ENCODE results near the gene ASCC1.
A peak's percentile ranks its signal among the peaks of the same experiment; 100 is the strongest.

Gene ASCC1, protein sequence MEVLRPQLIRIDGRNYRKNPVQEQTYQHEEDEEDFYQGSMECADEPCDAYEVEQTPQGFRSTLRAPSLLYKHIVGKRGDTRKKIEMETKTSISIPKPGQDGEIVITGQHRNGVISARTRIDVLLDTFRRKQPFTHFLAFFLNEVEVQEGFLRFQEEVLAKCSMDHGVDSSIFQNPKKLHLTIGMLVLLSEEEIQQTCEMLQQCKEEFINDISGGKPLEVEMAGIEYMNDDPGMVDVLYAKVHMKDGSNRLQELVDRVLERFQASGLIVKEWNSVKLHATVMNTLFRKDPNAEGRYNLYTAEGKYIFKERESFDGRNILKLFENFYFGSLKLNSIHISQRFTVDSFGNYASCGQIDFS

DNA sequence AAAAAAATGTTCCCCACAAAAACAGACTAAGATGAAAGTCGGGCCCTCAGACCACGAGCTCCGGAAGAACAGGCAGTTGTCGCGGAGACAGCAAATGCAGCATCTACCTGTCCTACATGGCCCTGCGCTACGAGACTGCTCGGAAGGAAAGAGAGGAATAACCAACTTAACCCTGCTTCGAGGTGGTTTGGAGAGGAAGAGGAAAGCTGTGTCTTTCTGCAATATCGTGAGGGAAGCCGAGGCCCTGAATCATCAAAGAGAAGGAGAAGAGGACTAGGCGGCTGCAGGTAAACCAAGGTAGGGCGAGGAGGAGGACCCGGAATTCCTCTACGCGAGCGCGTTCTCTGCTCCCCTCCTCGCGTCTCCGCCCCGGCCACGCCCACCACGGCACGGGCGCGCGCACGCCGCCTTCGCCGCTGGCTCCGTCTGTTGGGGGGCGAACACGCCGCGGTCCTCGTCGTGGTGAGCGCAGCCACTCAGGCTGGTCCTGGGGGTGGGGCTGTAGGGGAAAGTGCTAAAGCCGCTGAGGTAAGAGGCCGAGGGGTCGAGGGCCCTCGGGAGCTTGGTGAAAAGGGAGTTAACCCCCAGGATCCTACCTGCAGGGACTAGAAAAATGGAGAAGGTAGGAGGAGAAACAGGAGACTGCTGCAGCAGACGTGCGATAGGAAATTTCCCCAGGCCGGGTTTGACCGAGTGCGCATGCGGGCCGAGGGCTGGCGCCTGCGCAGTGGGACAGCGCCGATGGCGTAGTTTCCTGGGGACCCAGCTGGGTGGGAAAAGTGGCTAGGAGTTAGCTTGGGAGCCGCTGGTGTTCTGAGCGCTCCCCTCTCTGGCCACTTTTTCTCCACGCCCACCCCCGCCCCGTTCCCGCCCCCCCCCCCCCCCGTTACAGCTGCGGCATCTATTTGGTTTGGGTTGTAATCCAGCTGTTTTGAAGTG, at the start of gene ASCC1, which contains the start of gene ANAPC16:
Gene ASCC1 (minus strand): TSS at position 666 of the 939 bp plus-strand sequence. CDS start 2,978 bp downstream, outside the sequence.
Gene ANAPC16 (plus strand): TSS at position 402 of the 939 bp plus-strand sequence. CDS start 7,903 bp downstream, outside the sequence.
- in situ Hi-C loops (cut with MboI; ENCODE audit: low pct_unique_long_range_greater_than_20kb, low sequenced_read_pairs, unreplicated experiment), result no loop called here
- TF ChIP-seq, protein P1, sequence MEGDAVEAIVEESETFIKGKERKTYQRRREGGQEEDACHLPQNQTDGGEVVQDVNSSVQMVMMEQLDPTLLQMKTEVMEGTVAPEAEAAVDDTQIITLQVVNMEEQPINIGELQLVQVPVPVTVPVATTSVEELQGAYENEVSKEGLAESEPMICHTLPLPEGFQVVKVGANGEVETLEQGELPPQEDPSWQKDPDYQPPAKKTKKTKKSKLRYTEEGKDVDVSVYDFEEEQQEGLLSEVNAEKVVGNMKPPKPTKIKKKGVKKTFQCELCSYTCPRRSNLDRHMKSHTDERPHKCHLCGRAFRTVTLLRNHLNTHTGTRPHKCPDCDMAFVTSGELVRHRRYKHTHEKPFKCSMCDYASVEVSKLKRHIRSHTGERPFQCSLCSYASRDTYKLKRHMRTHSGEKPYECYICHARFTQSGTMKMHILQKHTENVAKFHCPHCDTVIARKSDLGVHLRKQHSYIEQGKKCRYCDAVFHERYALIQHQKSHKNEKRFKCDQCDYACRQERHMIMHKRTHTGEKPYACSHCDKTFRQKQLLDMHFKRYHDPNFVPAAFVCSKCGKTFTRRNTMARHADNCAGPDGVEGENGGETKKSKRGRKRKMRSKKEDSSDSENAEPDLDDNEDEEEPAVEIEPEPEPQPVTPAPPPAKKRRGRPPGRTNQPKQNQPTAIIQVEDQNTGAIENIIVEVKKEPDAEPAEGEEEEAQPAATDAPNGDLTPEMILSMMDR (IDR thresholded peaks at IDR 0.05; ENCODE audit: extremely low read depth, insufficient read depth, missing control alignments), result no peak
- DNase-seq (ENCODE audit: low spot score), result peak; percentile 89

DNA sequence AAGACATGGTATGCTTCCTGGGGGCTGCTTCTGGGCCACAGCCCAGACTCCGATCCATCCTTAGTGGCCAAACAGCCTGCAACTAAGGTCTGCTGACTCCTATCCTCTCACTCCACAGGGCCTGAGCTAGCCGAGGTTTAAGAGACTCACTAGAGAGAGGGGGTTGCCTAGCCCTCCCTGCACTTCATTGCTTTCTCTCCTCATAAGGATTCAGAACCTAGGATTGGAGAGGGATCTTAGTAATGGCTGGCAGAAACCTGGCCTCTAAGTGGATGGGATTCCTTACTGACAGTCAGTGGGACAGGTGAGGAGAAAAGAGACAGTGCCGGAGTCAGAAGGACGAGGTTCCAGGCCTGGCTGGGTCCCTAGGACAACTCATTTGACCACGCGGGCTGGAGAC, 49.4 kb upstream of the ASCC1 start:
- TF ChIP-seq, protein P1 (IDR thresholded peaks at IDR 0.05; ENCODE audit: extremely low read depth, insufficient read depth, missing control alignments), result no peak
- in situ Hi-C loops (cut with MboI; ENCODE audit: low pct_unique_long_range_greater_than_20kb, low sequenced_read_pairs, unreplicated experiment), result no loop called here
- no peak for DNase-seq (ENCODE audit: low spot score)

DNA sequence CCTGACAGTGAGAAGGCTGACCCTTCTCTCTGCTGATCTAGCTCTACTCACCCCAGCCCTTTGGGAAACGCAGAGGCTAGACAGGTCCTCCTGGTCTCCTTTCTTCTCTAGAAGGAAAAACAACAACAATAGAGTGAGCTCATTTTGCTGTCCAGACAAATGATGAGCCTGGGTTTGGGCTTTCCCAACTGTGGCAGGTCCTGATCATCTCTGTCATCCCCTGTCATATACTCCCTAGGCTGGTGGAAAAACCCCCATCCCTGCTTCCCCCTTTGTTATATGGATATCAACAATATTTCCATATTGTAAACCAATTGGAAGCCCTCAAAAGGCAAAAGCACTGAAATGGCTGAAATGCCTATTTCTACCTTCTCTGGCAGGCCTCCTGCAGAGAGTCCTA, 48.5 kb upstream of the ASCC1 start:
- TF ChIP-seq, protein P1 (IDR thresholded peaks at IDR 0.05; ENCODE audit: extremely low read depth, insufficient read depth, missing control alignments), result no peak
- in situ Hi-C loops (cut with MboI; ENCODE audit: low pct_unique_long_range_greater_than_20kb, low sequenced_read_pairs, unreplicated experiment), result no loop called here
- DNase-seq (ENCODE audit: low spot score), result no peak

DNA sequence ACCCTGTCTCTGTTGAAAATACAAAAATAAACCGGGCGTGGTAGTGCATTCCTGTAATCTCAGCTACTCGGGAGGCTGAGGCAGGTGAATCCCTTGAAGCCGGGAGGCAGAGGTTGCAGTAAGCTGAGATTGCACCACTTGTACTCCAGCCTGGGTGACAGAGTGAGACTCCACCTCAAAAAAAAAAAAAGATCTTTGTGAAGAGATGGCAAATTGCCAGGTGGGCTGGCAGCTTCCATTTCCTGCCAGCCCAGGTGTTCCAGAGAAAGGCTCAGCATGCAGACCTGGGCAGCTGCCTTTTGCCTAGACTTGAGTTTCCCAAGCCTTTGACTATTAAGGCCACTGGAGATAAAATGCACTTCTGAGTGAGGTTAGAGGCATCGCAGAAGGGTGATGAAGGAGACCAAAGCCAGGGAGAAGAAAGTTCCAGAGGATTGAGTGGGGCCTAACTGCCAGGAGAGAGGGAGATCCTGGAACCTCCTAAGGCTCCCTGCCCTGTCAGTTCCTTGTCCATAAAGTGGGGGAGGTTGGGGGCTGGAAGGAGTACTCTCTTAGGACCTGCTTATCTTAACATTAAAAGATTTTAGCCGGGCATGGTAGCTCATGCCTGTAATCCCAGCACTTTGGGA, 47.7 kb upstream of the ASCC1 start:
- DNase-seq (ENCODE audit: low spot score), result no peak
- TF ChIP-seq, protein P1 (IDR thresholded peaks at IDR 0.05; ENCODE audit: extremely low read depth, insufficient read depth, missing control alignments), result no peak
- in situ Hi-C loops (cut with MboI; ENCODE audit: low pct_unique_long_range_greater_than_20kb, low sequenced_read_pairs, unreplicated experiment), result no loop called here

DNA sequence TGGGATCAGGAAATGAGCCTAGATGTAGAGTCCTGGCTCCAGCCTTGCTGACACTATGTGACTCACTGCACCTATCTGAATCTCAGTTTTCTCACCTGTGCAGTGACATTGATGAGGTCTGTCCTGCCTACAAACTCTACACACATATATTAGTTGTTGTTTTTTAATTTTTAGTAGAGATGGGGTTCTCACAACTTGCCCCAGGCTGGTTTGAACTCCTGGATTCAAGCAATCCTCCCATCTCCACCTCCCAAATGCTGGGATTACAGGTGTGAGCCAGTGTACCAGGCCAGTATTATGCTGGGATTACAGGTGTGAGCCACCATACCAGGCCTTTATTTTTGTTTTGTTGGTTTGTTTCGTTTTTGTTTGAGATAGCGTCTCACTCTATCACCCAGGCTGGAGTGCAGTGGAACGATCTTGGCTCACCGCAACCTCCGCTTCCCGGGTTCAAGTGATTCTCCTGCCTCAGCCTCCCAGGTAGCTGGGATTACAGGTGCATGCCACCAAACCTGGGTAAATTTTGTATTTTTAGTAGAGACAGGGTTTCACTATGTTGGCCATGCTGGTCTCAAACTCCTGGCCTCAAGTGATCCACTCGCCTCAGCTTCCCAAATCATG, 45.8 kb upstream of the ASCC1 start:
- TF ChIP-seq, protein P1 (IDR thresholded peaks at IDR 0.05; ENCODE audit: extremely low read depth, insufficient read depth, missing control alignments), result no peak
- DNase-seq (ENCODE audit: low spot score), result no peak
- in situ Hi-C loops (cut with MboI; ENCODE audit: low pct_unique_long_range_greater_than_20kb, low sequenced_read_pairs, unreplicated experiment), result no loop called here
